HG02884 (cell line): ENCODE data around the gene HAO1.

ENCODE experiments used
- ATAC-seq: cut with Tn5 transposase; IDR thresholded peaks from one replicate; pipeline ENCODE4 v1.9.1; 2021; ENCODE audit warnings: mild to moderate bottlenecking, moderate library complexity; ENCODE audit not compliant: unreplicated experiment

HAO1 gene

GRCh38 chr20:7930343-7930742 lies 9.9 kb downstream of the HAO1 start:
- no peak for ATAC-seq

GRCh38 chr20:7926767-7927166 lies 13.5 kb downstream of the HAO1 start:
- ATAC-seq = no peak

GRCh38 chr20:7926323-7926722 lies 13.9 kb downstream of the HAO1 start:
- ATAC-seq = no peak

- no peak for ATAC-seq
Measured at GRCh38 chr20:7924692-7925091, 15.6 kb downstream of the HAO1 start.

- no peak for ATAC-seq
Measured at GRCh38 chr20:7916648-7917047, 23.6 kb downstream of the HAO1 start.

GRCh38 chr20:7912551-7912950 lies 27.7 kb downstream of the HAO1 start:
- no peak for ATAC-seq

- ATAC-seq = no peak
Measured at GRCh38 chr20:7911586-7912330, 28.5 kb downstream of the HAO1 start.

GRCh38 chr20:7908905-7909304 lies 31.4 kb downstream of the HAO1 start:
- no peak for ATAC-seq

- ATAC-seq = no peak
Measured at GRCh38 chr20:7903429-7903828, 36.8 kb downstream of the HAO1 start.

- ATAC-seq = no peak
Measured at GRCh38 chr20:7902879-7903278, 37.4 kb downstream of the HAO1 start.

- no peak for ATAC-seq
Measured at GRCh38 chr20:7897781-7898364, 42.4 kb downstream of the HAO1 start.

- no peak for ATAC-seq
Measured at GRCh38 chr20:7893014-7893730, 47.1 kb downstream of the HAO1 start.

- no peak for ATAC-seq
Measured at GRCh38 chr20:7891705-7892104, 48.6 kb downstream of the HAO1 start.

GRCh38 chr20:7889736-7890135 lies 50.5 kb downstream of the HAO1 start:
- ATAC-seq = no peak

GRCh38 chr20:7883741-7884140 lies 56.5 kb downstream of the HAO1 start:
- no peak for ATAC-seq

- ATAC-seq = no peak
Measured at GRCh38 chr20:7883309-7883708, 56.9 kb downstream of the HAO1 start.

GRCh38 chr20:7882076-7882475 lies 58.2 kb downstream of the HAO1 start:
- ATAC-seq = no peak

- ATAC-seq = no peak
Measured at GRCh38 chr20:7881551-7881950, 58.7 kb downstream of the HAO1 start.

- no peak for ATAC-seq
Measured at GRCh38 chr20:7879883-7880282, 60.4 kb downstream of the HAO1 start.

GRCh38 chr20:7868108-7868507 lies 72.2 kb downstream of the HAO1 start:
- no peak for ATAC-seq

GRCh38 chr20:7866285-7866684 lies 74.0 kb downstream of the HAO1 start:
- no peak for ATAC-seq

GRCh38 chr20:7859356-7859802 lies 80.9 kb downstream of the HAO1 start:
- ATAC-seq = peak; percentile 66
